Measurements from ENCODE around the gene PLXNA2. TPM values are rescaled to one million over a fixed set of nuclear protein-coding genes. Genes with fewer than 3 reads are reported as not detected.

Gene PLXNA2
- polyA plus RNA-seq, 3 donors: 14.8 to 21.2 (median 16.4) TPM

- no peak for DNase-seq
These were observed 143.3 kb downstream of the PLXNA2 start for GRCh38 chr1:208100906-208101305.

GRCh38 chr1:208100106-208100505, 144.1 kb downstream of the PLXNA2 start:
- DNase-seq: no peak

DNA sequence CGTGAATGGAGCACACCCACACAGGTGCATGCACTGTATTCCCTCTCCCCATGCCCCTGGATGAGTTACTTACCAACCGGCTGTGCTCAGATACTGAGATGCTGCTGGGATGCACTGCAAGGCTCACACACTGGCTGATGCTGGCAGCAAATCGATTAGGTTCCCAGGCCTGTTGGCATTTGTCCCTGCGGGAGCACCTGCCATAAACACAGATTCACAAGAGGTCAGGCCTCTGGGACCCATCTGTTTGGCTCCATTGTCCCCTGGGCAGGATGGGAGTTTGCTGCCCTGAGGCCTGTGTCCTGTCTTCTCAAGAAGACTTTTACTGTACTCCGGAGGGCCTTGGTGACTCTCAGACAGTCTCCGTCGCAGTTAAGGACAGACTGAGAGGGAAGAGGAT, 145.4 kb downstream of the PLXNA2 start:
- no peak for DNase-seq

GRCh38 chr1:208093754-208094719, 150.1 kb downstream of the PLXNA2 start:
- no peak for DNase-seq

GRCh38 chr1:208093046-208093445, 151.1 kb downstream of the PLXNA2 start:
- DNase-seq: no peak

GRCh38 chr1:208090388-208091301, 153.5 kb downstream of the PLXNA2 start:
- DNase-seq: peak; percentile 60

DNA sequence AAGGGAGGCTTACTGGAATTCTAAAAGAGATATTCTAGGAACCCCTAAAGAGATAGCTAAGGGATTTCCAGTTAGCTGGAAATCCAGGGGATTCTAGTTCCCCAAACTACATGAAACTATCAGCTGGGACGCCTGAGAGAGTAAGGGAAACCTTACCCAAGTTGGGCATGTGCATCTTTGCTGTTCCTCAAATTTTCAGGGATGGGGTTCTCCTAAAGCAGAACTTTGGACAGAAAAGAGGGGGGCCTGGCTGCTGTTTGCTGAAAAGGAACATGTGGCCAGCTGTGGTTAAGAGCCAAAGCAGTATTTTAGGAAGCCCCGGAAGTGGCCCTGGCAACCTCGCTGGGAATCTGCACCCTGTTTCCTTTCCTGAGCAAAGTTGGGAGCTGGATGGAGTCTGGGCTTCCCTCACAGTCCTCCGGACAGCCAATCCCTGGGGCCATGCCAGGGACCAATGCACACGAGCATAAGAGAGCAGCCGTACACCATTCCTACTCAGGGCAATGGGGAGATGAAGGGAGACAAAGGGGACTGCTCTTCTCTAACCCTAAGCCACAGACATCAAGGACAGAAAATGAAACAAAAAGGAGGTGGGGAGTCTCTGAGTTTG, 154.3 kb downstream of the PLXNA2 start:
- DNase-seq: no peak

- DNase-seq: no peak
These were observed 155.0 kb downstream of the PLXNA2 start for GRCh38 chr1:208089149-208089548.

- no peak for DNase-seq
These were observed 155.9 kb downstream of the PLXNA2 start for GRCh38 chr1:208088319-208088718.

DNA sequence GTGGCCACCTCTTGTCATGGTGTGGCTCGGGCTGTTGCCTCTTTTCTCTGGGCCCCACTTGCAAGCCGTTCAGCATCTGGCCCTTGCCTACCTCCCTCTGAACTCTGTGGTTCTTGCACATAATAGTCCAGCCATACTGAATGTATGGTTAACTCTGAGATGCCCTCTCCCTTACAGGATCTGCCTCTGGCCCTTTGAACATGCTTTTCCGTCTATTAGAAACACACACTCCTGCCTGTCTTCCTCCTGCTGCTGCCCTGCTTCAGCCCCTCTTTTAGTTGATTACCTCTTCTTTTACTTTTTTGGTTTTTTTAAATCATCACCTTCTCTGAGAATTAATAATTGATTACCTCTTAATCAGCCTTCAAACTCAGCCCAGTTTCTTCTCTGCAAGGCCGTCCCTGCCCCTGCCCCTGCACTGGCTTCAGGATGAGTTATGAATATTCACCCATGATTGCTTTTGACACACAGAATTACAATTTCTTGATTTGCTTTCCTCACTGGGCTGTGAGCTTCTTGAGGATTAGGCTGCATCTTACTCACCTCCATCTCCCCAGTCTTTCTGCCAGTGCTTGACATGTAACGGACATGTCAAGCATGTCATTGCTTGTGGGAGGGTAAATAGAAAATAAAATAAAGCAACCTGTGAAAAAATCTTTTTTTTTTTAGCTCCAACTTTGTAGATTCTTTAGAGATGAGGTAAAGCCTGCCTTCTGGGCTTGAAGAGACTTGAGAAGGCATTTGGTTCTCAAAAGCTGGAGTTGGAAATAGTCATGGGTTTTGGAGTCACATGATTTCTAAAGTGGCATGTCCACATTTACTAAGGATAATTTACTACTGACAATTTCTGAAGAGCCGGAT, 158.3 kb downstream of the PLXNA2 start:
- no peak for DNase-seq

DNA sequence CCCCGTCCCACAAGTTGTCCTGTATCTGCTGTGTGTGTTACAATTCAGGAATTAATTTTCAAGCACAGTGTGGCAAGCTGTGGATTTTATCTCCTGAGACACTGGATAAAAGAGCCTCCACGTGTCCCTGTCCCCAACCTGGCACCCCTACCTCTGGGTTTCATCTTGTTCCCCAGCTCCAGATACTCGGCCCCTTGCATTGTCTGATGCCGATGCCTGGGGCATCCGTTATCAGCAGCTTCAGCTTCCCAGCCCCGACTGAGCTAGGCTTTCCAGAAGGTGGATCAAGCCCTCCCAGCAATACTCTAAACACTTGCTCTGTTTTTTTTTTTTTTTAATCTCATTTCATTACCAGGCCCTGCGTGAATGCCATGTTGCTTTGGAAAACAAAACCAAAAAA, 159.4 kb downstream of the PLXNA2 start:
- DNase-seq: no peak

- no peak for DNase-seq
These were observed 160.0 kb downstream of the PLXNA2 start for GRCh38 chr1:208084220-208084619.

DNA sequence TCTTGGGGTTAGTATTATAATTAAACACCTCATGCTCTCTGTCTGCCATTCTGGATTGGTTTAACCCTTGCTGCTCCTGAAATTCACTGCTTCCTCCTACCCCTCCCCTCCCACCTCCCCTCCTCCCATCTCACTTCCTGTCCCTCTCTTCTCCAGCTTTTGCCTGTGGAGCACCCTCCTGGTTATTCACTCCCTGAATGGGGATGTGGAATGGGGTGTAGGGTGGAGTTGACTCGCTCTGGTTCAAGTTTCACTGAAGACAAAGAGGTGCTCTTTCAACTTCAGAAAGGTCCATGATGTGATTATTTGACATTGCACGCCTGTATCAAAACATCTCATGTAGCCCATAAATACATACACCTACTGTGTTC, 160.5 kb downstream of the PLXNA2 start:
- no peak for DNase-seq

- DNase-seq: no peak
These were observed 161.0 kb downstream of the PLXNA2 start for GRCh38 chr1:208083016-208083714.

DNA sequence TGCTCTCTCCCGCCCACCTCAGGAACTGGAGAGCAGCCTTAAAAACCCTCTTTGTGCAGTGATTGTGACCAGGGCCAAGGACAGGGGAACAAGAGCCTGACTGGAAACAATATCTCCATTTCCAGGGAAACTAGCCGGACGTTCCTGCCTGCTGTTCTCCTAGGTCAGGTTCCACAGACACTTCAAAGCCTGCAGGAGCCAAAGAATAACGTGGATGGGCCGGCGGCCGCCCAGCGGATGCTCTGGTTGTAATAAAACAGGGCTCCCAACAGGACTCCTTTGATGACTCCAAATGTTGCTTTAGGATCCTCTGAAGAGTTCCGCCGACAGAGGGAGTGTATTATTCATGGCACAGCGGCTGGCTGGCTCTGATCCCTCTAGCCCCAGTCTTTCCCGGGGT, 162.2 kb downstream of the PLXNA2 start:
- DNase-seq: peak; percentile 54

GRCh38 chr1:208080396-208081286, 163.5 kb downstream of the PLXNA2 start:
- no peak for DNase-seq

DNA sequence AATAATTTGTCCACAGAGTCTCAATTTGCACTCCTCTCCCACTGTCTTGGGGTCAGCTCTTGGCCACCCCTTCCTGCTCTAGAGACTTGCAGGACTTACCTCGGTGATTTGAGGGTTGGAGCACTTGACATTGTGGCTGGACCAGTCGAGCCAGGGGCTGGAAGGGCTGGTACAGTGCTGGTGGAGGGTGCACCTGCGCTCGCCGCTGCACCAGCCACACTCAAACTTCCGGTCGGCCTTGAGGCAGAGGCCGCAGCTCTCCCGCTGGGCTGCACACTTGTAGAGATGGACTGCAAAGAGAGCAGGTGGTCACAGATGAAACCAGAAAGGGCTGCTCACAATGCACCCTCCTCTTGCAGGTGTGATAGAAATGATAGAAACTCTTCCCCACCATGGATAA, 165.0 kb downstream of the PLXNA2 start:
- no peak for DNase-seq

- DNase-seq: no peak
These were observed 165.4 kb downstream of the PLXNA2 start for GRCh38 chr1:208078752-208079151.
